IMR-90 (cell line): Measurements from ENCODE around the gene HS3ST6. TPM values are rescaled to one million over a fixed set of nuclear protein-coding genes. Genes with fewer than 3 reads are reported as not detected.

ENCODE experiments used
- ATAC-seq: fragments of 200-7000 bp; cut with Tn5 transposase; 2 replicates; pipeline ENCODE4 v1.9.1; 2020; ENCODE audit warnings: low read depth, mild to moderate bottlenecking, moderate library complexity
- BruUV-seq: library from RNA; stranded (reverse); fragments of 400-500 nt; replicated peaks from 2 replicates; lab custom pipeline; 2021; lab: Mats Ljungman, UMichigan
- CTCF ChIA-PET: fragments of 300-600 bp; formaldehyde crosslinking; extraction: SDS; loops from one replicate; lab custom pipeline; 2021; ENCODE audit warnings: antibody characterized with exemption; lab: Yijun Ruan, JAX
- POLR2A ChIA-PET: fragments of 300-600 bp; sonication (Branson Sonifier 250); formaldehyde crosslinking; loops from one replicate; lab custom pipeline; 2022; ENCODE audit warnings: antibody characterized with exemption; ENCODE audit not compliant: unreplicated experiment; lab: Charles Lee
- DNase-seq: peaks from one replicate; pipeline ENCODE4 v3.0.0; 2013
- H2AFZ ChIP-seq: replicated peaks from 2 replicates; pipeline ENCODE3; 2013; ENCODE audit warnings: low read length, mild to moderate bottlenecking; ENCODE audit not compliant: poor library complexity
- H2AK5ac ChIP-seq: 2 replicates; pipeline ENCODE4 v1.6.1; 2013; ENCODE audit warnings: low read depth, low read length, inconsistent platforms
- H2AK9ac ChIP-seq: replicated peaks from 2 replicates; pipeline ENCODE3; 2013; ENCODE audit warnings: mild to moderate bottlenecking, low read depth, low read length, moderate library complexity; ENCODE audit not compliant: poor library complexity
- H2BK120ac ChIP-seq: 2 replicates; pipeline ENCODE4 v1.6.1; 2013; ENCODE audit warnings: low read depth, low read length, inconsistent platforms
- H2BK15ac ChIP-seq: 3 replicates; pipeline ENCODE4 v1.6.1; 2013; ENCODE audit warnings: low read depth, low read length, inconsistent platforms
- H2BK20ac ChIP-seq: 2 replicates; pipeline ENCODE4 v1.6.1; 2013; ENCODE audit warnings: low read depth, mild to moderate bottlenecking, inconsistent platforms, low read length, moderate library complexity
- H2BK5ac ChIP-seq: 2 replicates; pipeline ENCODE4 v1.6.1; 2013; ENCODE audit warnings: mild to moderate bottlenecking, low read depth, low read length, inconsistent platforms; ENCODE audit not compliant: poor library complexity, severe bottlenecking
- H3K14ac ChIP-seq: replicated peaks from 2 replicates; pipeline ENCODE4 v1.6.1; 2013; ENCODE audit warnings: low read depth, low read length, inconsistent platforms
- H3K18ac ChIP-seq: 2 replicates; pipeline ENCODE4 v1.6.1; 2013; ENCODE audit warnings: low read depth, low read length, control low read depth
- H3K23ac ChIP-seq: 2 replicates; pipeline ENCODE4 v1.6.1; 2013; ENCODE audit warnings: low read depth, low read length, inconsistent platforms
- H3K27ac ChIP-seq: 2 replicates; pipeline ENCODE4 v1.5.1; 2013; ENCODE audit warnings: mild to moderate bottlenecking, control low read depth, low read length; ENCODE audit not compliant: insufficient read depth
- H3K27me3 ChIP-seq: 2 replicates; pipeline ENCODE4 v1.6.1; 2013; ENCODE audit warnings: low read length; ENCODE audit not compliant: control insufficient read depth, insufficient read depth
- H3K36me3 ChIP-seq: 2 replicates; pipeline ENCODE4 v1.6.1; 2013; ENCODE audit warnings: low read length, mixed read lengths; ENCODE audit not compliant: control insufficient read depth, insufficient read depth
- H3K4ac ChIP-seq: 2 replicates; pipeline ENCODE4 v1.6.1; 2013; ENCODE audit warnings: low read depth, low read length, inconsistent platforms
- H3K4me1 ChIP-seq: 2 replicates; pipeline ENCODE4 v1.6.1; 2013; ENCODE audit warnings: low read length, mixed read lengths; ENCODE audit not compliant: control insufficient read depth, insufficient read depth
- H3K4me2 ChIP-seq: 2 replicates; pipeline ENCODE4 v1.6.1; 2013; ENCODE audit warnings: low read depth, mild to moderate bottlenecking, control low read depth, low read length, moderate library complexity
- H3K4me3 ChIP-seq: 2 replicates; pipeline ENCODE4 v1.5.1; 2013; ENCODE audit warnings: low read depth, mild to moderate bottlenecking, control low read depth, low read length, moderate library complexity; ENCODE audit not compliant: insufficient read depth
- H3K56ac ChIP-seq: 2 replicates; pipeline ENCODE4 v1.6.1; 2013; ENCODE audit warnings: low read length, inconsistent platforms; ENCODE audit not compliant: insufficient read depth; ENCODE audit errors: extremely low read depth
- H3K79me1 ChIP-seq, 2 experiments: 2 replicates each; pipeline ENCODE4 v1.6.1; 2013; ENCODE audit warnings: low read length in 2 of 2, inconsistent platforms in 1 of 2, low read depth in 1 of 2
- H3K9ac ChIP-seq: 2 replicates; pipeline ENCODE4 v1.6.1; 2013; ENCODE audit warnings: low read depth, low read length, control low read depth
- H3K9me1 ChIP-seq: 2 replicates; pipeline ENCODE4 v1.6.1; 2013; ENCODE audit warnings: low read length, inconsistent platforms; ENCODE audit not compliant: insufficient read depth
- H3K9me3 ChIP-seq: 2 replicates; pipeline ENCODE4 v1.6.1; 2013; ENCODE audit warnings: low read length; ENCODE audit not compliant: control insufficient read depth, insufficient read depth
- H4K20me1 ChIP-seq: 2 replicates; pipeline ENCODE4 v1.6.1; 2013; ENCODE audit warnings: low read length, inconsistent platforms; ENCODE audit not compliant: insufficient read depth
- H4K5ac ChIP-seq: 2 replicates; pipeline ENCODE4 v1.6.1; 2013; ENCODE audit warnings: mild to moderate bottlenecking, low read depth, low read length, control low read depth
- H4K8ac ChIP-seq, 2 experiments: 2 replicates each; pipeline ENCODE4 v1.6.1; 2013; ENCODE audit warnings: low read depth in 2 of 2, low read length in 2 of 2, control low read depth in 1 of 2, inconsistent platforms in 1 of 2
- H4K91ac ChIP-seq: 2 replicates; pipeline ENCODE4 v1.6.1; 2013; ENCODE audit warnings: low read depth, low read length, inconsistent platforms; ENCODE audit not compliant: insufficient read depth
- CEBPB ChIP-seq: IDR thresholded peaks from 2 replicates; pipeline ENCODE4 v1.6.1; 2012; ENCODE audit warnings: low read depth, low read length, improper control_type of control experiment
- FOS ChIP-seq: fragments of 150-350 bp; IDR thresholded peaks from 2 replicates; pipeline ENCODE4 v1.6.1; 2016; ENCODE audit warnings: low read depth, low read length
- RFX5 ChIP-seq: IDR thresholded peaks from 2 replicates; pipeline ENCODE4 v1.8.0; 2012; ENCODE audit warnings: low read depth, mild to moderate bottlenecking, low read length, moderate library complexity
- WGBS, 2 experiments: methylation state at CpG; one replicate each; pipeline versions ENCODE4 v1.1.5 to v1.1.7; 2013; ENCODE audit warnings: missing lambda C conversion rate in 2 of 2; ENCODE audit not compliant: insufficient read length in 1 of 2; ENCODE audit errors: extremely low coverage in 2 of 2; 5-methylcytosine and 5-hydroxymethylcytosine counted together
- dilution Hi-C: fragments of 300-500 bp; cut with HindIII; formaldehyde crosslinking; loops from one replicate; pipeline ENCODE4 v1.14.3; 2018; ENCODE audit warnings: low sequenced_read_pairs; ENCODE audit not compliant: unreplicated experiment
- in situ Hi-C: fragments of 300-500 bp; cut with MboI; formaldehyde crosslinking; loops from 3 replicates; pipeline ENCODE4 v1.14.3; 2019; ENCODE audit warnings: low sequenced_read_pairs, inconsistent platforms, mixed read lengths
- intact Hi-C: fragments of 100-400 bp; cut with micrococcal nuclease; formaldehyde crosslinking; loops from 2 replicates; pipeline ENCODE4 v1.10.0; 2022
- polyA plus RNA-seq, 3 experiments: library from polyadenylated mRNA; depleted of rRNA; stranded (reverse); fragments of >200 nt; gene quantifications; 2 replicates each; pipeline ENCODE4 v1.2.3, GENCODE V29; 2012; ENCODE audit warnings: low replicate concordance in 1 of 3
- total RNA-seq: library from RNA; depleted of rRNA; stranded (reverse); fragments of >200 nt; gene quantifications from 2 replicates; pipeline ENCODE4 v1.2.3, GENCODE V29; 2012

Gene HS3ST6
- total and polyA plus RNA-seq, 2 of the 4 experiments (the other 2 are of a cell fraction): not detected

GRCh38 chr16:1919327-1919998 lies 1.2 kb upstream of the HS3ST6 start:
- Histone ChIP-seq H3K14ac (no peak overlapping the region), H2AK5ac (no peak overlapping the region), H4K8ac (no peak overlapping the region), H2BK20ac (no peak overlapping the region), H2BK15ac (no peak overlapping the region), H3K4me1 (no peaks in the 10 kb centered on the region), H4K20me1 (no peaks in the 10 kb centered on the region), H2AFZ (no peak overlapping the region), H3K36me3 (no peaks in the 10 kb centered on the region), H2BK5ac (no peak overlapping the region), H3K4ac (no peak overlapping the region), H3K18ac (no peak overlapping the region), H3K56ac (no peak overlapping the region), H3K79me1 (no peaks in the 10 kb centered on the region), H3K4me2 (no peak overlapping the region), H3K23ac (no peak overlapping the region), H3K9me3 (no peaks in the 10 kb centered on the region; the same call in 1 of the 2 replicates), H2BK120ac (no peak overlapping the region), H4K91ac (no peak overlapping the region), H4K5ac (no peak overlapping the region), H3K9me1 (no peaks in the 10 kb centered on the region; the same call in 1 of the 2 replicates), H3K27ac (no peak overlapping the region), H3K4me3 (no peak overlapping the region), H2AK9ac (no peak overlapping the region), H3K9ac (no peak overlapping the region), H3K27me3 (peaks cover 89% of the 10 kb centered on the region)
- no peak for ATAC-seq
- ChIA-PET CTCF (no interaction called here), POLR2A (no interaction called here)
- 29% methylated on average over 12 of the region's 30 CpGs; no CpG with 5 or more reads in 1 of the 2 experiments for WGBS, 2 experiments
- TF ChIP-seq FOS (no peak), RFX5 (no peak), CEBPB (no peak)
- BruUV-seq: no TSS peak
- intact Hi-C loops: no loop called here
- DNase-seq: no peak
- dilution Hi-C loops: no loop called here
- in situ Hi-C loops: no loop called here
